Endodermal cell (in vitro differentiated cells): Measurements from ENCODE around the gene TLNRD1. TPM values are rescaled to one million over a fixed set of nuclear protein-coding genes. Genes with fewer than 3 reads are reported as not detected.

ENCODE experiments used
- DNase-seq: peaks from one replicate; pipeline ENCODE4 v3.0.0-alpha.2; 2017
- H3K27ac ChIP-seq: 2 replicates; pipeline ENCODE4 v1.5.1; 2013; ENCODE audit warnings: mild to moderate bottlenecking, low read depth, low read length, moderate library complexity
- H3K27me3 ChIP-seq: 2 replicates; pipeline ENCODE4 v1.6.1; 2013; ENCODE audit warnings: mild to moderate bottlenecking, low read length, moderate library complexity; ENCODE audit not compliant: insufficient read depth, control insufficient read depth, poor library complexity, severe bottlenecking
- H3K36me3 ChIP-seq: 2 replicates; pipeline ENCODE4 v1.7.0; 2013; ENCODE audit warnings: mild to moderate bottlenecking, low read length, moderate library complexity; ENCODE audit not compliant: control insufficient read depth, insufficient read depth
- H3K4me1 ChIP-seq: one replicate; pipeline ENCODE4 v1.7.0; 2013; ENCODE audit warnings: low read length; ENCODE audit not compliant: control insufficient read depth, insufficient read depth
- H3K4me3 ChIP-seq: 2 replicates; pipeline ENCODE4 v1.5.1; 2013; ENCODE audit warnings: mild to moderate bottlenecking, low read length, moderate library complexity
- H3K9ac ChIP-seq: 2 replicates; pipeline ENCODE4 v1.6.1; 2013; ENCODE audit warnings: mild to moderate bottlenecking, low read length, moderate library complexity; ENCODE audit not compliant: poor library complexity, severe bottlenecking; ENCODE audit errors: extremely low read depth
- H3K9me3 ChIP-seq: 2 replicates; pipeline ENCODE4 v1.6.1; 2013; ENCODE audit warnings: mild to moderate bottlenecking, low read length, moderate library complexity; ENCODE audit not compliant: control insufficient read depth
- H3K27ac Mint-ChIP-seq: 2 replicates; pipeline ENCODE4 v1.8.0; 2020; ENCODE audit warnings: mixed read lengths
- H3K27me3 Mint-ChIP-seq: 2 replicates; pipeline ENCODE4 v1.8.0; 2021; ENCODE audit warnings: mild to moderate bottlenecking, mixed read lengths; ENCODE audit not compliant: insufficient read depth
- H3K36me3 Mint-ChIP-seq: 2 replicates; pipeline ENCODE4 v1.8.0; 2020; ENCODE audit warnings: low read depth, mixed read lengths
- H3K4me1 Mint-ChIP-seq: 2 replicates; pipeline ENCODE4 v1.8.0; 2020; ENCODE audit warnings: mixed read lengths
- H3K4me3 Mint-ChIP-seq: 2 replicates; pipeline ENCODE4 v1.8.0; 2020; ENCODE audit warnings: mild to moderate bottlenecking, moderate library complexity, mixed read lengths
- H3K9me3 Mint-ChIP-seq: 2 replicates; pipeline ENCODE4 v1.8.0; 2020; ENCODE audit warnings: mild to moderate bottlenecking, mixed read lengths
- CTCF ChIP-seq: fragments of 200-600 bp; sonication (generic); conservative IDR thresholded peaks from 2 replicates; pipeline ENCODE4 v1.5.0; 2021; ENCODE audit warnings: antibody characterized with exemption, mild to moderate bottlenecking
- WGBS, 2 experiments: methylation state at CpG; one replicate each; pipeline versions ENCODE4 v1.1.5 to v1.1.7; 2013; ENCODE audit warnings: missing lambda C conversion rate in 2 of 2, mixed read lengths in 1 of 2; ENCODE audit not compliant: insufficient coverage in 1 of 2, insufficient read length in 1 of 2; 5-methylcytosine and 5-hydroxymethylcytosine counted together
- total RNA-seq, 2 donors: library from RNA; stranded (reverse); fragmentation: NEBNext Ultra II Directional in 1 of 2; extraction: Animal tissue kit (Norgen Biotek cat#: 25700) in 1 of 2; gene quantifications; 2 replicates in 1 of 2; 3 replicates in 1 of 2; pipeline ENCODE4 v1.2.1, GENCODE V29; 2021

TLNRD1 gene
- total RNA-seq, 2 donors from 2014 or later = 25.1 to 28.2 TPM

DNA sequence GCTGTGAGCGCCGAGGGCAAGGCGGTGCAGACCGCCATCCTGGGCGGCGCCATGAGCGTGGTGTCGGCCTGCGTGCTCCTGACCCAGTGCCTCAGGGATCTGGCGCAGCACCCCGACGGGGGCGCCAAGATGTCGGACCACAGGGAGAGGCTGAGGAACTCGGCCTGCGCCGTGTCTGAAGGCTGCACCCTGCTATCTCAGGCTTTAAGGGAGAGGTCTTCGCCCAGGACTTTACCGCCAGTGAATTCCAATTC lies 2.3 kb downstream of the TLNRD1 start:
- WGBS, 2 experiments = 95 to 96% methylated on average over 9 to 19 of the region's 19 CpGs
- H3K4me3 ChIP-seq = no peak overlapping the region

DNA sequence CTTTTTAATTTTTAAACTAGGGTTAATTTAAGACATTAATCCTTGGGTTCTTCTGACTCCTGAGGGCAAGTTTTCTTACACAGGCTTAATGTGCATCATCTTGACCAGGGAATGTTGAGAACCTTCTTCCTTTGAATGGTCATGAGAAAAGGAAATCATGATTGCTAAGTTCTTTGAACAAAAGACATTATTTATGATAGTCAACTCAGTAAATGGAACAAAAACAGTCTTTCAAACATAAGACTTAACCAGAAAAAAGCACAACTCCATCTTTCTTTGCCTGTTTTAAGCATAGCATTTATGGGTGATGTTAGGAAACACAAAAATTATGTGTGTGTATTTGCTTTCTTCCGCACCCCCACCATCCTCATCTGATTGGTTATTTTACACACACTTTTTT lies 5.4 kb downstream of the TLNRD1 start:
- Mint-ChIP-seq H3K9me3 (no peaks in the 10 kb centered on the region), H3K4me3 (no peak overlapping the region), H3K27me3 (peaks cover 3% of the 10 kb centered on the region), H3K36me3 (peaks cover 16% of the 10 kb centered on the region), H3K4me1 (peaks cover 4% of the 10 kb centered on the region), H3K27ac (no peak overlapping the region)
- Histone ChIP-seq H3K4me3 (no peak overlapping the region), H3K36me3 (peaks cover 6% of the 10 kb centered on the region), H3K27me3 (no peaks in the 10 kb centered on the region), H3K4me1 (no peaks in the 10 kb centered on the region), H3K9ac (no peak overlapping the region), H3K9me3 (no peaks in the 10 kb centered on the region), H3K27ac (no peak overlapping the region)
- DNase-seq = no peak
- WGBS, 2 experiments = no CpG with 5 or more reads among the region's 1 CpG
- no peak for TF ChIP-seq CTCF

More for the DNA sequence above, 2.3 kb downstream of the TLNRD1 start:
- Histone ChIP-seq H3K36me3 (peaks cover 6% of the 10 kb centered on the region), H3K9ac (no peak overlapping the region), H3K9me3 (no peaks in the 10 kb centered on the region), H3K27ac (no peak overlapping the region), H3K27me3 (no peaks in the 10 kb centered on the region), H3K4me1 (no peaks in the 10 kb centered on the region)
- no peaks in the 10 kb centered on the region for H3K9me3 Mint-ChIP-seq
- H3K27ac Mint-ChIP-seq = no peak overlapping the region
- TF ChIP-seq CTCF = no peak
- H3K4me3 Mint-ChIP-seq = no peak overlapping the region
- peaks cover 16% of the 10 kb centered on the region for H3K36me3 Mint-ChIP-seq
- H3K4me1 Mint-ChIP-seq = peaks cover 12% of the 10 kb centered on the region
- no peak for DNase-seq
- peaks cover 3% of the 10 kb centered on the region for H3K27me3 Mint-ChIP-seq

DNA sequence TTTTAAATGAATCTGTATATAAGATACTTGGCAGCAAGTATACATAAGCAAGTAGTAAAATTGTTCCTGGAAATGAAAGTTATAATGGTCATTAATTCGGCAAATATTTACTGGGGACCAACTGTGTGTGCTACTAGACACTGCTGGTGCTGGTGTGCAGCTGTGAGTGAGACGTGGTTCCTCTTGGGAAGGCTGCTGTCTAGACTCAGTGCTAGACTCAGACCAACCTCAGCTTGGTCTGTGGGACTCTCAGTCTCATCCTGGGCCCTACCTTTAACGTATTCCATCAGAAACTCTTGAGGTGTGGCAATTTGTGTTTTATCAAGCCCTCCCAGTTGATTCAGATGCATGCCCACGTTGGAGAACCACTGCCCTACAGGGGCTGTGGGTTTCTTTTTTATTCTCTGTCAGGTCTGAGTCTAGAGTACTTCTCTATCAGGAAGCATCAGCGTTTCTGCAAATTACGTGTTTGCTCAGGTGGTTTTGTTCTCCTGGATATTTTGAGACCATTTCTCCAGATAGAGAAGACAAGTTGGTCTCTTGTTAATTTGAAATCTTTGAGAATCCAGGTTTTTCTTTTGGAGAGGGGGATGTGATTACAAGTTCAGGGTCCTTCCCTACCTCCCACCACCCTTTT lies 6.8 kb downstream of the TLNRD1 start:
- TF ChIP-seq CTCF = no peak
- Histone ChIP-seq H3K27ac (no peak overlapping the region), H3K9ac (no peak overlapping the region), H3K36me3 (peaks cover 6% of the 10 kb centered on the region), H3K9me3 (no peaks in the 10 kb centered on the region), H3K27me3 (no peaks in the 10 kb centered on the region), H3K4me1 (no peaks in the 10 kb centered on the region), H3K4me3 (no peak overlapping the region)
- Mint-ChIP-seq H3K36me3 (peaks cover 16% of the 10 kb centered on the region), H3K27me3 (peaks cover 1% of the 10 kb centered on the region), H3K27ac (no peak overlapping the region), H3K4me1 (peaks cover 4% of the 10 kb centered on the region), H3K9me3 (no peaks in the 10 kb centered on the region), H3K4me3 (no peak overlapping the region)
- DNase-seq = no peak
- WGBS, 2 experiments = 94 to 100% methylated on average over 2 to 6 of the region's 6 CpGs
